GM18867 (cell line): ENCODE measurements around the gene UBD.

Experiments
- ATAC-seq: cut with Tn5 transposase; IDR thresholded peaks from one replicate; pipeline ENCODE4 v1.9.1; 2021; ENCODE audit warnings: mild to moderate bottlenecking, moderate library complexity; ENCODE audit not compliant: unreplicated experiment

Gene UBD

DNA sequence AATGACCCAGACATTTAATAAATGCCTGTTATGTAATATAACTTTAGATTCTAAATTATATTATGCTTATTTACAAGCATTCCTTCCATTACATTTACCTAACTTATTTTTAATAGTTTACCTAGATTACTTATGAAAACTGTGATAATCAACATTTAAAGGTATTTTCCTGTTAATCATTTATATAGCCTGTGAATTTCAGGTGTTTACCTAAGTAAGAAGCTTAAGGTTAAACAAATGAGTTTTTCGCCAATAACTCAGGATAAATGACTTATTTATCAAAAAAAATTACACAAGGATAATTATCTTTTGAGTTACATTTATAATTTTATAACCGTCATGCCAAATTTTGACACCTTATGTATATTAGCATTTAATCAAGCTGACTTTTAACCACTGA is 35.5 kb downstream of the UBD start:
- ATAC-seq = no peak

- ATAC-seq = no peak
Measured at GRCh38 chr6:29522227-29522626, 37.3 kb downstream of the UBD start.

DNA sequence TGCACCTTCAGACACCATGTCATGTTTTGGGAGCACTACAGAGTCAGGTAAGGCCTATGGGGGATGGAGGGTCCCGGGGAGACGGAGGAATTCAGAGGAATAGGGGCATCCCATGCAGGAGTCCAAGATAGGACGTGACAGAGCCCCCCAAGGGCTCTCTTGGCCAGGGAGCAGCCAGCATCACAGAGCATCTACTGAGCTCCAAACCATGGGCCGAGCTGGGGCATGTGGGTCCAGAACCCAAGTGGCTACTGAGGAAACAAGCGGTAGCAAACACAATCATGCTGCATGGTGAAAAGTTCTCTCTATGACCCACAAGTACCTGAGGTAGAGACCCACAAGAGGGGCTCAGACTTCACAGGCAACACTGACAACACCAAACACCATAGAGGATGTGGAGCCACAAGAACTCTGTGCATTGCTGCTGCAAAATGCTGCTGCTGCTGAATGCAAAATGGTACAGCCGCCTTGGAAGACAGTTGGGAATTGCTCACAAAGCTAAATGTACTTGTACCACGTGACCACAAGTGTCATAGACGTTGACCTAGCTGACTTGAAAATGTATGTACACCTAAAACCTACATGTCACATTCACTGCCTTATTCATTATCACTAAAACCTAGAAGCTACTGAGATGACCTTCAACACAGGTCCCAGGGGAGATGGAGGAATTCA is 38.4 kb downstream of the UBD start:
- no peak for ATAC-seq

GRCh38 chr6:29520232-29520631 is 39.3 kb downstream of the UBD start:
- ATAC-seq = no peak

GRCh38 chr6:29519291-29520010 is 40.1 kb downstream of the UBD start:
- ATAC-seq = no peak

- ATAC-seq = no peak
Measured at GRCh38 chr6:29517728-29518440, 41.6 kb downstream of the UBD start.

DNA sequence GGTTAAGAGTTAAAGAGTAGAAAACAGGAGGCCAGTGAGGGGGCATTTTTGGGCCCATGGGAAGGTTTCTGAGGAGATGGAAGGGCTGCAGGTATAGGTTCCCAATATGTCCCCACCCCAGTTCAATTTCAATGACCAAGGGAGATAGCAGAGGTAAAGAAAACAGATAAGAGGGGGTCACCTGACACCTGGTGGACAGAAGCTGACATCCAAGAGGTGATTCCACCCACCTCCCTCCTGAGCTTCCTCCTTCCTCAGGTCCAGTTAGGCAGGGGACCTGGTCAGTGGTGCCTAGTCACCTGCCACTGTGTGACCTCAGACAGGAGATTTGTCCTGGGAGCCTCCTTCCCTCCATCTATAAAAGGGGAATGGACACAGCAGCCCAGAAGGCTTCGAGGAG is 42.3 kb downstream of the UBD start:
- ATAC-seq = no peak

DNA sequence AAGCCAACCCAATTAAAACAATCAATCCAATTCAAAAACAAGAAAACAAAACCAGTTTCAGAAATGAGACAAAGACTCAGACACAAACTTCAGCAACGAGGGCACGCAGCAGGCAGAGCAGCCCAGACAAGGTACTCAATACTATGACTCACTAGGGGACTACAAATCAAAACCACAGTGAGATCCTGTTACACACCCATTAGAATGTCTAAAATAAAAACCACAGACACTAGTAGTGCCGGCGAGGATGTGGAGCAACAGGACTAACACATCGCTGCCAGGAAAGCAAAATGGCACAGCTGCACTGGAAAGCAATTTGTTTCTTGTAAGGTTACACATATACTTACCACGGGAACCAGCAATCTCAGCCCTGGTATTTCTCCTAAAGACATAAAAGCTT is 43.4 kb downstream of the UBD start:
- ATAC-seq = no peak

- no peak for ATAC-seq
Measured at GRCh38 chr6:29510746-29511300, 48.7 kb downstream of the UBD start.

- ATAC-seq = no peak
Measured at GRCh38 chr6:29510202-29510601, 49.3 kb downstream of the UBD start.

GRCh38 chr6:29509711-29510110 is 49.8 kb downstream of the UBD start:
- no peak for ATAC-seq

GRCh38 chr6:29509239-29509638 is 50.3 kb downstream of the UBD start:
- peak; percentile 69 for ATAC-seq

DNA sequence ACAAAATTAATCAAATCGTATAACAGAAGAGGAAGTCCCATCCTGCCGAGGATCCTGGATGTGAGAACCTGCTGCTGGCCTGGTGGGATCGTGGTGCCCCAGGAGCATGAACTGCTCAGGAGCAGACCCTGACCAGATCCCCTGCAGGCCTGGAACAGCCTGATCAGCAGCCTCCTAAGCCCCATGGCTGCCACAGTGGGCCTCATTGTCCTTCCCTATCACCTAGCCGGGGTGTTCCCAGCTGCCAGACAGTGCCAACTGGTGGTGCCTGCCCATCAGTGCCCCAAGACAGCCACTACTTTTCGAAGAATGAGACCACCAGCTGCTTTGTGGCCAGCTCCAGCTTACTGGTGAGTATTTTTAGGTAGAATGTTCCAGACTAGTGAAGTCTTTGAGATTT is 52.2 kb downstream of the UBD start:
- ATAC-seq = no peak

DNA sequence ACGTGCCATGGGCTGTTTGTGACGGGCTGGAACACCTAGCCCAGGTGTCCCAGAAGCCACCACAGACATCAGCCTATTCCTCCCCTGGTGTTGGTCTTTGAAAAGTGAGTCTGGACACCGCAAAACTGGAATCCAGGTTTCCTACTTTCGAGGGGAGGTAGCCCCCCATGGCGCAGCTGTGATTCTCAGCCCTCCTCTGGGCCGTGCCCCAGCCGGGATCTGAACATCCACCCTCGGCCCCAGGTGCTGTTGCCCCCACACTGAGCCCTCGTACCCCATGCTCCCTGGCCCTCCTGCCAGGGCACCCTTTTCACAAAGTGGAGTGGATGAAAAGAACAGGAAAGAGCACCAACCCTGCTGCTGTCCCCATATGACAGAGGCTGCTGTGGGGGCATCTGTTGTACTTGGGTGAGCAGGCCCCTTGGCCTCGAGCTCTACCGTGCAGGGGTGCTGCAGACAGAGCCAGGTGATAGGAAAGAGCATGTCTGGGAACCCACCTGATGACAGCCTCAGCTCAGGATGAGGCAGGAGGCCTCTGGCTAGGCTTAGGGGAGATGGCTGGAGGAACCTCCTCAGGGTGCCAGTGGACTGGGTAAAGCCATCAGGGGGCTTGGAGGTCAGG is 53.0 kb downstream of the UBD start:
- no peak for ATAC-seq

DNA sequence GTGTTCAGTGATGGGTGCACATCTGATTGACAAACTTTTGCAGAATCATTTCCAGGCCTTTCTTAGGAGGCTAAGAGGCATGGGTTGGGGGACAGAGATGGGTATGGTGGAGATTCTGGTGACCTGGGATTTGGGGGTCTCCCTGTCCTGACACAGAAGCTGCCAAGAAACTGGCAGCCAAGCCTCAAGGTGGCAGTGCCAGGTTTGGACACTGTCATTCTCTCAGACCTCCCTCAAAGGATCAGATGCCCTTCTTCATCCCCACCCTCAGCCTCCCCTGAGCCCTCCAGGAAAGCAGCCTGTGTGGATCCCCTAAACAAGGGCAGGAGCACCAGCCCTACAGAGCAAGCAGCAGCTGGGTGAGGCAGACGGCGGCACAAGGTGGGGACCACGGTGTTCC is 53.7 kb downstream of the UBD start:
- ATAC-seq = no peak
